Ectodermal cell (in vitro differentiated cells): ENCODE measurements around the gene ELMO1. TPM values are rescaled to one million over a fixed set of nuclear protein-coding genes. Genes with fewer than 3 reads are reported as not detected.

Source experiments
- H3K27ac ChIP-seq: 2 replicates; pipeline ENCODE4 v1.7.0; 2013; ENCODE audit warnings: mild to moderate bottlenecking, low read depth, low read length; ENCODE audit not compliant: insufficient read depth, poor library complexity, severe bottlenecking
- H3K27me3 ChIP-seq: 2 replicates; pipeline ENCODE4 v1.7.0; 2013; ENCODE audit warnings: mild to moderate bottlenecking, low read length; ENCODE audit not compliant: insufficient read depth, control insufficient read depth, poor library complexity, severe bottlenecking
- H3K36me3 ChIP-seq: one replicate; pipeline ENCODE4 v1.7.0; 2013; ENCODE audit warnings: low read length; ENCODE audit not compliant: control insufficient read depth, insufficient read depth
- H3K4me1 ChIP-seq: one replicate; pipeline ENCODE4 v1.7.0; 2013; ENCODE audit warnings: low read length; ENCODE audit not compliant: control insufficient read depth, insufficient read depth
- H3K4me3 ChIP-seq: 2 replicates; pipeline ENCODE4 v1.7.0; 2013; ENCODE audit warnings: low read depth, low read length, control low read depth; ENCODE audit not compliant: insufficient read depth
- H3K9me3 ChIP-seq: 2 replicates; pipeline ENCODE4 v1.7.0; 2013; ENCODE audit warnings: mild to moderate bottlenecking, low read length, moderate library complexity; ENCODE audit not compliant: control insufficient read depth
- WGBS, 2 experiments: methylation state at CpG; one replicate each; pipeline ENCODE4 v1.1.7; 2013; ENCODE audit warnings: missing lambda C conversion rate in 2 of 2; 5-methylcytosine and 5-hydroxymethylcytosine counted together
- polyA plus RNA-seq, 4 experiments: library from polyadenylated mRNA; stranded (reverse); fragments of 50-300 nt; gene quantifications; one replicate each; pipeline ENCODE4 v1.2.3, GENCODE V29; 2013

The ELMO1 gene, protein sequence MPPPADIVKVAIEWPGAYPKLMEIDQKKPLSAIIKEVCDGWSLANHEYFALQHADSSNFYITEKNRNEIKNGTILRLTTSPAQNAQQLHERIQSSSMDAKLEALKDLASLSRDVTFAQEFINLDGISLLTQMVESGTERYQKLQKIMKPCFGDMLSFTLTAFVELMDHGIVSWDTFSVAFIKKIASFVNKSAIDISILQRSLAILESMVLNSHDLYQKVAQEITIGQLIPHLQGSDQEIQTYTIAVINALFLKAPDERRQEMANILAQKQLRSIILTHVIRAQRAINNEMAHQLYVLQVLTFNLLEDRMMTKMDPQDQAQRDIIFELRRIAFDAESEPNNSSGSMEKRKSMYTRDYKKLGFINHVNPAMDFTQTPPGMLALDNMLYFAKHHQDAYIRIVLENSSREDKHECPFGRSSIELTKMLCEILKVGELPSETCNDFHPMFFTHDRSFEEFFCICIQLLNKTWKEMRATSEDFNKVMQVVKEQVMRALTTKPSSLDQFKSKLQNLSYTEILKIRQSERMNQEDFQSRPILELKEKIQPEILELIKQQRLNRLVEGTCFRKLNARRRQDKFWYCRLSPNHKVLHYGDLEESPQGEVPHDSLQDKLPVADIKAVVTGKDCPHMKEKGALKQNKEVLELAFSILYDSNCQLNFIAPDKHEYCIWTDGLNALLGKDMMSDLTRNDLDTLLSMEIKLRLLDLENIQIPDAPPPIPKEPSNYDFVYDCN
- 8.9 TPM for polyA plus RNA-seq (2013, experiment 1 of 4)
- polyA plus RNA-seq (2013, experiment 2 of 4) = 8.2 TPM
- polyA plus RNA-seq (2013, experiment 3 of 4) = 5.9 TPM
- polyA plus RNA-seq (2013, experiment 4 of 4) = 6.4 TPM

DNA sequence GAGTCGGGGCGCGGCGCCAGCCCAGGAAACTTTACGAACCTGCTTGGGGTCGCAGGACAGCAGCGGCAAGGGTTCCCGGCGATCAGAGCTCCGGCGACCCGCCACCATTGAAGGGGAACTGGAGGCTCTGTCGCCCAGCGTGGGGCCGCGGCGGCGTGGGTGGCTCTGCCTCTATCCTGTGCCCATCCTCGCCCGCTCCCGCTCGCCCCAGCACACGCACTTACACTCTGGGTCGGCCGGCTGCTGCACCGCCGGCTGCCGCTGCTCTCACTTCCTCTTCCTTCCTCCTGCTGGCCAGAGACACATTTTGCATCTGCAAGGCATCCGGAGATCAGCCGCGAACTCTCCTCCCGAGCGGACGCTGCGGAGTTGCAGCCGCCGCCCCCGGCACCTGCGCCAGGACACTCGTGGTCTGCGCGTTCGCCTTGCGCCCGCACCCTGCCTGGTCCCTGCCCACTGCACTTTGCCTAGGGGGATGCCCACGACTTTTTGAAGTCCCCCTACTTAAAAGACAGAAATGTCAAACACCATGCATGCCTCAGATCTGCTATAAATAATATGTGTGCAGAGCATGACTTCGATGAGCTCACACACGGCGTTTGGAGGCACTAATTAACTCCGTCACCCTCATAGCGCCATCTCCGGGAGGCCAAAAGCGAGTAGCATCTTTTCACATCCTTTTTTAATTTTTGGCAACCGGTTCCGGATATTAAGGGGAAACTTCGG, at the start of gene ELMO1:
ELMO1 (minus strand) TSS at position 229 of the 726 bp plus-strand sequence. CDS start 106,174 bp downstream, outside the sequence.
- WGBS, 2 experiments = 1% methylated on average over 56 of the region's 56 CpGs
- peaks cover 33% of the 10 kb centered on the region for H3K27me3 ChIP-seq
- H3K4me3 ChIP-seq = peak within 1 kb of the TSS; percentile 61
- no peaks in the 10 kb centered on the region for H3K9me3 ChIP-seq
- no peaks in the 10 kb centered on the region for H3K36me3 ChIP-seq
- no peak within 1 kb of the TSS for H3K27ac ChIP-seq
- no peaks in the 10 kb centered on the region for H3K4me1 ChIP-seq

DNA sequence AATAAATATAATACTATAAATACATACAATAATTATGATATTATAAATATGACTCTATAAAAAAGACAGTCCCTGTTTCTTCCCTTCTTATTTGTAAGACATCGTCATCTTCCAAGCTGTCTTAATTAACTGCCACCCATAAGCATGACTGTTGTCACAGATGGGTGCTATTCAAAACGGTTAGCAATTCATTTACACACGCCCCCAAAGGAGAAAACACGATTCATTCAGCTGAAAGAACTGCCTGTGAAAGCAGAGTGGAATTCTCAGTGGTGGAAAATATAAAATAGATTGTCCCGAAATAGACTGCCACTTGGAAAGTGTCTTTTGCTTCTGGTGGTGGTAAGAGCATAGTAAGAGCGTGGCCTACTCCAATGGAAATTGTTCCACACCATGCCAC, 48.9 kb upstream of the ELMO1 start:
- Histone ChIP-seq H3K9me3 (no peaks in the 10 kb centered on the region), H3K36me3 (no peaks in the 10 kb centered on the region), H3K27ac (no peak overlapping the region), H3K27me3 (no peaks in the 10 kb centered on the region), H3K4me3 (no peak overlapping the region), H3K4me1 (no peaks in the 10 kb centered on the region)
- WGBS, 2 experiments = 90 to 92% methylated on average over 6 of the region's 6 CpGs

DNA sequence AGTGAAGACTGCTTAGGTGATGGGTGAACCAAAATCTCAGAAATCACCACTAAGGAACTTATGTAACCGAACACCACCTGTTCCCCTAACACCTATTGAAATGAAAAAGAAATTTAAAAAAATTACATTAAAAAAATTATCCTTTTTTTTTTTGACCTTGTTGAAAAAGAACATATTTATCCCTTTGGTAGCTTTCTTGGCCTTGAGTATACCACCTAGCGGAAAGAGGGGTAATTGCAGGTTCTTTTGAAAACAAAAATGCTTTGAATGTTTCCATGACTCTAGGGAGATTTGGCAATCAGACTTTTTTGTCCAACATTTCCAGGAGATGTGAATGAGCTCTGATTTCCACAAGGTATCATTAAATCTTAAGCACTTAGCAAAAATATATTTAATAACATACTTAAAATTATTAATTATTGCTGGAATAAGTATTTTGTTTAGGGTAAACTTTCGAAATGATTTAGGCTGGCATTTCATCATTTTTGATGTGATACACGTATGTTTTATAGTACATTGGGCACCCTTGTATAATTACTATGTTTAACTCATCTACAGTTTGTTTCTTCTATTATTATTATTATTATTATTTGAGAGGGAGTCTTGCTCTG, 47.0 kb upstream of the ELMO1 start:
- H3K36me3 ChIP-seq = no peaks in the 10 kb centered on the region
- no peaks in the 10 kb centered on the region for H3K4me1 ChIP-seq
- no peaks in the 10 kb centered on the region for H3K27me3 ChIP-seq
- no peak overlapping the region for H3K4me3 ChIP-seq
- no peak overlapping the region for H3K27ac ChIP-seq
- 17 to 64% methylated on average over 1 to 3 of the region's 4 CpGs for WGBS, 2 experiments
- no peaks in the 10 kb centered on the region for H3K9me3 ChIP-seq

DNA sequence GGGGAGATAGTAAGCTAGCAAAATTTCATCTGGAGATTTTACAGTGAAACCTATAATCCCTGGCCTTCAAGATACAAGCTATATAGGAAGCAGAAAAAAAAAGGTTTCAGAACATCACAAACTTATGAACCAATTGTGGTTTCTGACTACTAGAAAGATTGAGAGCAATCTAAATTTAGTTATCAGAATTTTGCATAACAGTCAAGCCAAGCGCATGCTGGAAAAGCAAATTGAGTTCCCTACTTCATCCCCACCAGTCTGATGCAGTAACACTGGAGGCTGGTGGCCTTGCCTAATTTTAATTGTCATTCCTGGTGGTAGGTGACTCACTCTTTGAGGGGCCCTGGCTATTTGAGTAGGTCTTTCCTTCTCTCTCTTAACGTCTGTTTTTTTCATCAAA, 46.3 kb upstream of the ELMO1 start:
- H3K4me1 ChIP-seq = no peaks in the 10 kb centered on the region
- no peak overlapping the region for H3K27ac ChIP-seq
- H3K27me3 ChIP-seq = no peaks in the 10 kb centered on the region
- H3K9me3 ChIP-seq = no peaks in the 10 kb centered on the region
- H3K4me3 ChIP-seq = no peak overlapping the region
- no peaks in the 10 kb centered on the region for H3K36me3 ChIP-seq
- 36 to 55% methylated on average over 2 of the region's 2 CpGs for WGBS, 2 experiments

DNA sequence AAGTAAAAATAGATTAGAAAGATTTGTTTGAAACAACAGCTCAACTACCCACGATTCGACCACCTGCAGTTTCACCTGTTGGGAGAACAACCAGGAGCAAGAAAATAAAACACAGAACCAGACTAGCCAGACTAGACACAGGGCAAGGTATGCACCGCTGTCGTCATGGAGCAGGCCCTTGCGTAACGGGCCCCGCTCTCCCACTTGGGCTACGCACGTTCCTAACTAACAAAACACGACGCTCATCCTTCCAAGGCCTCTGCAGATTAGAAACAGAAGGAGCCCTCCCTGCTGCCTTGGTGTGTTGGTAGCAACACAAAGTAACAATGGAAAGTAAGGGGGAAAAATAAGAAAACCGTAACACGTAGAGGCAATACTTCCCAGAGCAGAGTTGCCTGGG, 45.1 kb upstream of the ELMO1 start:
- 93 to 96% methylated on average over 13 of the region's 13 CpGs for WGBS, 2 experiments
- H3K4me1 ChIP-seq = no peaks in the 10 kb centered on the region
- no peaks in the 10 kb centered on the region for H3K36me3 ChIP-seq
- H3K9me3 ChIP-seq = no peaks in the 10 kb centered on the region
- no peak overlapping the region for H3K4me3 ChIP-seq
- no peak overlapping the region for H3K27ac ChIP-seq
- no peaks in the 10 kb centered on the region for H3K27me3 ChIP-seq

DNA sequence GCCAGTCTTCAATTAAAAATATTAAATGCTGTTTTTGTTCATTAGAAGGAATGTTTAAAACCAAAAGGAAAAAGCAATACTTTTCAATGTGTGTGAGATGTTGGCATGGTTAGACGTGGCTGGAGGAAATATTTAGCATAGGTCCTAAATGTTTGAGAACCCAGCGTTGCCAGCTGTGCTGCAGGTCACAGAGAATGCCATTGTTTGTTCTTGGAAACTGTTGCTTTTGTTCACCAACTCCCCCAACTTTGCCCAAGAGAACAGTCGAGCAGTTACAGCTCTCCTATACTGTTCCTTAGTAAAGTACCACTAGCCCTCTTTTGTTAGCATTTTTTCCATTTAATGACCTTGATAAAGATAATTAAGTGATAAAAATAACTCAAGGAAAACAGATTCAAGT, 44.5 kb upstream of the ELMO1 start:
- H3K36me3 ChIP-seq = no peaks in the 10 kb centered on the region
- H3K4me3 ChIP-seq = no peak overlapping the region
- no peak overlapping the region for H3K27ac ChIP-seq
- WGBS, 2 experiments = 63 to 72% methylated on average over 3 of the region's 3 CpGs
- no peaks in the 10 kb centered on the region for H3K9me3 ChIP-seq
- no peaks in the 10 kb centered on the region for H3K27me3 ChIP-seq
- H3K4me1 ChIP-seq = no peaks in the 10 kb centered on the region

DNA sequence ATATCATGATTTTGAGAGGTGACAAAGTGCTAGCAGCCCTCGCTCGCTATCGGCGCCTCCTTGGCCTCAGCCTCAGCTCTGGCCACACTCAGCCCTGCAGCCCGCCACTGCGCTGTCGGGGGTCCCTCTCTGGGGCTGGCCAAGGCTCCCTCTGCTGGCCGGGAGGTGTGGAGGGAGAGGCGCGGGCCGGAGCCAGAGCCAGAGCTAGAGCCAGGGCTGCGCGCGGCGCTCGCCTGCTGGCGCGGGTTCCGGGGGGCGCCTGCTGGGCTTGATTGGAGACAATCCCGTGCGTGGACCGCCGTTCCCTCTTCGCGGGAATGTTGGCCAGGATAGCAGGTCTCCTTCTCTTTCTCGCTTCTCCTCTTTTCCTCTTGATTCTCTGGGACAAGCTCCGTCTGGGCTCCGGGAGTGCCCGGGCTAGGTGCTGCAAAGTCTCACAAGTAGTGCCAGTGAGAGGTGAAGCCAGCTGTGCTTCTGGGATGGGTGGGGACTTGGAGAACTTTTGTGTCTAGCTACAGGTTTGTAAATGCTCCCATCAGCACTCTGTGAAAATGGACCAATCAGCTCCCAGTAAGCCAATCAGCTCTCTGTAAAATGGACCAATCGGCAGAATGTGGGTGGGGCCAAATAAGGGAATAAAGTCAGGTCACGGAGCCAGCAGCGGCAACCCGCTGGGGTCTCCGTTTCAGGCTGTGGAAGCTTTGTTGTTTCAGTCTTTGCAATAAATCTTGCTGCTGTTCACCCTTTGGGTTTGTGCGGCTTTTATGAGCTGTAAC, 43.4 kb upstream of the ELMO1 start:
- no peak overlapping the region for H3K4me3 ChIP-seq
- 89 to 93% methylated on average over 36 of the region's 36 CpGs for WGBS, 2 experiments

DNA sequence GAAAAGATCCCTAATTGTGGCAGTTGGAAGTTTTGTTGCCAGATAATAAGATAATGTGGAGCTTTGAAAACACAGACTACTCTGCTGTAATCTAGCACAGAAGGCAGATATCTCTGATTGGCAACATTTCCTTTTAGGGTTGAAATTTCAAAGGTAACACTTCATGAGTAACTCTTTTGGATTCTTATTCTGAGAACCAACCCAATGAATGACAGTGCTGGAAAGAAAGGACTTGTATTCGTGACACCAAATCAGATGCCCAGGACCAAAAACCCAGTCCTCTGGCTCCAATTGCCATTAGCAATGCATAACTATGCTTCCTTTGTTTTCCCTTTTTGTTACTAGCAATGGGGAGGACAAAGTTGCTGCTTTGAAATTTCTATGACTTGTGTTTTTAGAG, 41.0 kb upstream of the ELMO1 start:
- H3K27me3 ChIP-seq = no peaks in the 10 kb centered on the region
- no peaks in the 10 kb centered on the region for H3K36me3 ChIP-seq
- no peak overlapping the region for H3K27ac ChIP-seq
- no peaks in the 10 kb centered on the region for H3K4me1 ChIP-seq
- H3K9me3 ChIP-seq = no peaks in the 10 kb centered on the region
- WGBS, 2 experiments = 37 to 39% methylated on average over 1 of the region's 1 CpG
- no peak overlapping the region for H3K4me3 ChIP-seq

More for the DNA sequence above, 43.4 kb upstream of the ELMO1 start:
- Histone ChIP-seq H3K27me3 (no peaks in the 10 kb centered on the region), H3K36me3 (no peaks in the 10 kb centered on the region), H3K9me3 (no peaks in the 10 kb centered on the region), H3K27ac (no peak overlapping the region), H3K4me1 (no peaks in the 10 kb centered on the region)

DNA sequence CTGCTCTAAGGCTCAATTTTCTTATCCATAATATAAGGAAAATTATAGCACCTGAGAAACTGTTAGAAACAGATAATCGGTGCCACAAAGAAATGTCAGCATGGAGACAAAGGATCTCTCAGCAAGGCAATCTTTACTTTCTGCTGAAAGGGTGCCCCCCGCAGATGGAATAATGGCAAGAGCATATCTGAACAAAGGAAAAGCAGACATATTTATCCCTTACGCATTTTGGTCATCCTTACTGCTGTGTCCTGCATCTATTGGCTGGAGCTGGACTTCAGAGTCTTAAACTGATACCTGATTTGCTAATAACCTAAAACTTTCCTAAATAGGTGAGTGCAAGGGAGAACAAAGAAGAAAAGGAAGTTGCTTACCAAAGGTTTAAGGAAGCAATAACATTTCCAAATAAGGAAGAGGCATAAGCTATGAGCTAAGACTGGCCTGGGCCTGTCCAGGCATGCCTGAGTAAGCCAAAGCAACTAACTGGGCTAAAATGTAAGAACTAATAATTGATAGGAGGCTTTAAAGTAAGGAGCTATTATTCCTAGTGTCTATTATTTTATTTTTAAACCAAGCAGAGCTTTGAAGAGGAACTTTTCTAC, 39.6 kb upstream of the ELMO1 start:
- 98 to 100% methylated on average over 3 of the region's 3 CpGs for WGBS, 2 experiments

More for the DNA sequence above, 39.6 kb upstream of the ELMO1 start:
- Histone ChIP-seq H3K9me3 (no peaks in the 10 kb centered on the region), H3K4me3 (no peak overlapping the region), H3K27me3 (no peaks in the 10 kb centered on the region), H3K36me3 (no peaks in the 10 kb centered on the region), H3K4me1 (no peaks in the 10 kb centered on the region), H3K27ac (no peak overlapping the region)
